HG03103 (cell line): ENCODE data around the gene MYOZ3.

Experiments used
- ATAC-seq: cut with Tn5 transposase; IDR thresholded peaks from one replicate; pipeline ENCODE4 v1.9.1; 2021; ENCODE audit warnings: low read depth; ENCODE audit not compliant: unreplicated experiment

MYOZ3 gene

GRCh38 chr5:150661086-150661485, at the start of gene MYOZ3:
TSS of gene MYOZ3 (plus strand) at chr5:150661251. CDS start at chr5:150662942, 1,691 bp downstream.
- ATAC-seq = no peak

- no peak for ATAC-seq
These were observed 48.6 kb upstream of the MYOZ3 start for GRCh38 chr5:150612405-150612804.

GRCh38 chr5:150612905-150613670, 48.0 kb upstream of the MYOZ3 start:
- no peak for ATAC-seq

- no peak for ATAC-seq
These were observed 46.9 kb upstream of the MYOZ3 start for GRCh38 chr5:150613991-150614660.

GRCh38 chr5:150614661-150615060, 46.4 kb upstream of the MYOZ3 start:
- no peak for ATAC-seq

- ATAC-seq = no peak
These were observed 45.8 kb upstream of the MYOZ3 start for GRCh38 chr5:150615141-150615699.

GRCh38 chr5:150616024-150616470, 45.0 kb upstream of the MYOZ3 start:
- no peak for ATAC-seq

- no peak for ATAC-seq
These were observed 44.5 kb upstream of the MYOZ3 start for GRCh38 chr5:150616506-150616905.

GRCh38 chr5:150618163-150618562, 42.9 kb upstream of the MYOZ3 start:
- ATAC-seq = no peak

- ATAC-seq = no peak
These were observed 42.3 kb upstream of the MYOZ3 start for GRCh38 chr5:150618588-150619281.

GRCh38 chr5:150619359-150620230, 41.5 kb upstream of the MYOZ3 start:
- no peak for ATAC-seq

GRCh38 chr5:150621301-150621700, 39.8 kb upstream of the MYOZ3 start:
- no peak for ATAC-seq

GRCh38 chr5:150622157-150622556, 38.9 kb upstream of the MYOZ3 start:
- no peak for ATAC-seq

- ATAC-seq = no peak
These were observed 37.7 kb upstream of the MYOZ3 start for GRCh38 chr5:150623152-150623877.

- no peak for ATAC-seq
These were observed 37.2 kb upstream of the MYOZ3 start for GRCh38 chr5:150623878-150624216.

- no peak for ATAC-seq
These were observed 36.5 kb upstream of the MYOZ3 start for GRCh38 chr5:150624334-150625163.

- ATAC-seq = no peak
These were observed 35.9 kb upstream of the MYOZ3 start for GRCh38 chr5:150625164-150625535.

GRCh38 chr5:150625831-150626746, 35.0 kb upstream of the MYOZ3 start:
- ATAC-seq = peak; percentile 30
